ENCODE results near the gene NCAPD3. TPM values are rescaled to one million over a fixed set of nuclear protein-coding genes. Genes with fewer than 3 reads are reported as not detected.

NCAPD3 gene
- total and polyA plus RNA-seq, 9 of the 15 experiments (the other 6 are each of a cell fraction or from before 2014, with no cell fraction given) = 23.6 to 80.6 (median 58.6) TPM

DNA sequence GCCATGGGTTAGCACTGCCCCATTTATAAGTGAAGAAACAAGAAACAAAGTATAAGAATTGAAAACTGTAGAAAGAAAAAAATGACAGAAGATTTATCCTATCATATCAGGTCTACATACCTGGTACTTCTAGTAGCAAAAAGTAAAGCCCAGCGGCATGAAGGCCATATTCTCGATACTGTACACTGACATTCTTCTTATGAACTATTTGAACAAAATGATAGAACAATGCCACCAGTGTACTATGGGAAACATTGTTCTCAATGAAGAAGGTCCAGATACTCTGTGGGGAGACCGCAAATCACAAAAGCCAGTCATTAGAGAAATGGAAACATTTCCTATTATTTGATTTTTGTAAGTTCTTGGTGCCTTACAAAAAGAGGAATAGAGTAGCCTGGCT, 7.0 kb downstream of the NCAPD3 start (continued):
- no peak for TF ChIP-seq SETDB1 (IDR thresholded peaks at IDR 0.05; ENCODE audit: low read length)

DNA sequence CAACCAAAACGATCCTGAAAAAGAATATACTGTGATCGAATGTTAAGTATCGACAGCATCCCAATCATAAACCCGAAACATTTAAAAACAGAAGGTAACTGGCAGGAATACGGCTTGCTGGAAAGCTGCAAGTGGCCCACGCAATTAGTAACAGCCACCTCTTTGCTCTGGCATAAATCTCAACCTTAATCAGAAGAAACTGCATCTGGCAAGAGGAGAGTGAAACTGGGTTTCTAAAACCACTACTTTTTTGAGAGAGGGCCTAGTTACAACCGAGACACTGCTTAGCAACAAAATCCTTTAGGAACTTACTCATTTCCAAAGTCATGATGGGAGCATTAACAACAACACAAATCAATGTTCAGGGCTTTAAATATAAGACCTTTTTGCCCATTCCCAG, 7.9 kb downstream of the NCAPD3 start:
- no peak for ATAC-seq
- intact Hi-C loops (cut with micrococcal nuclease) (no loop called here), in situ Hi-C loops (cut with MboI) (no loop called here)
- no peak overlapping the region for H3K27ac ChIP-seq (ENCODE audit: extremely low read depth, low read depth, low read length)
- no peak overlapping the region for H3K4me2 ChIP-seq (ENCODE audit: insufficient read depth, low read length)
- H4K20me1 ChIP-seq (replicated peaks; ENCODE audit: control insufficient read depth, insufficient read depth, low read length) = no peaks in the 10 kb centered on the region
- no peaks in the 10 kb centered on the region for H3K27me3 ChIP-seq (ENCODE audit: control insufficient read depth in 2 of 2, insufficient read depth in 2 of 2, low read length in 2 of 2)
- no peaks in the 10 kb centered on the region for H3K9me1 ChIP-seq (ENCODE audit: control insufficient read depth, insufficient read depth, low read length)
- H3K36me3 ChIP-seq (ENCODE audit: control insufficient read depth, insufficient read depth, low read length) = peaks cover 94% of the 10 kb centered on the region
- no peak for FAIRE-seq
- WGBS (ENCODE audit: insufficient coverage, low coverage, missing lambda C conversion rate) = 83% methylated on average over 7 of the region's 7 CpGs
- no peak overlapping the region for H2AFZ ChIP-seq (ENCODE audit: low read depth, low read length)
- no TSS peak for BruUV-seq (replicated peaks)
- H3K9ac ChIP-seq (ENCODE audit: insufficient read depth in 1 of 2, low read depth in 2 of 2, low read length in 2 of 2) = no peak overlapping the region
- DNase-seq (ENCODE audit: extremely low read depth in 1 of 4, low spot score in 3 of 4) = no peak
- ChIA-PET CTCF (ENCODE audit: low intra/inter-chr PET ratio) (no interaction called here), POLR2A (interaction anchor here (1.5 kb wide), 1 partner anchor 10 kb away, joined by 3 read pairs; no protein-coding TSS in a partner anchor)
- no peaks in the 10 kb centered on the region for H3K9me3 ChIP-seq (replicated peaks; ENCODE audit: control insufficient read depth, insufficient read depth, low read depth, low read length)
- peaks cover 77% of the 10 kb centered on the region for H3K79me2 ChIP-seq (ENCODE audit: control insufficient read depth, insufficient read depth, low read length)
- no peak overlapping the region for H3K4me3 ChIP-seq
- no peaks in the 10 kb centered on the region for H3K4me1 ChIP-seq (replicated peaks in 1 of 2; ENCODE audit: control insufficient read depth in 2 of 2, insufficient read depth in 2 of 2, low read length in 2 of 2)
- no peak for TF ChIP-seq NCOR1 (IDR thresholded peaks at IDR 0.05)
- TF ChIP-seq ADNP (tag; IDR thresholded peaks at IDR 0.05) = no peak
- TF ChIP-seq, protein P1, sequence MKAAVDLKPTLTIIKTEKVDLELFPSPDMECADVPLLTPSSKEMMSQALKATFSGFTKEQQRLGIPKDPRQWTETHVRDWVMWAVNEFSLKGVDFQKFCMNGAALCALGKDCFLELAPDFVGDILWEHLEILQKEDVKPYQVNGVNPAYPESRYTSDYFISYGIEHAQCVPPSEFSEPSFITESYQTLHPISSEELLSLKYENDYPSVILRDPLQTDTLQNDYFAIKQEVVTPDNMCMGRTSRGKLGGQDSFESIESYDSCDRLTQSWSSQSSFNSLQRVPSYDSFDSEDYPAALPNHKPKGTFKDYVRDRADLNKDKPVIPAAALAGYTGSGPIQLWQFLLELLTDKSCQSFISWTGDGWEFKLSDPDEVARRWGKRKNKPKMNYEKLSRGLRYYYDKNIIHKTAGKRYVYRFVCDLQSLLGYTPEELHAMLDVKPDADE (conservative IDR thresholded peaks at IDR 0.05; ENCODE audit: control insufficient read depth, low read depth, low read length) = no peak
- no peak for TF ChIP-seq MIER1 (IDR thresholded peaks at IDR 0.05; ENCODE audit: low read depth)
- TF ChIP-seq CBX1 (IDR thresholded peaks at IDR 0.05; ENCODE audit: low read depth) = no peak
- TF ChIP-seq DACH1 (IDR thresholded peaks at IDR 0.05; ENCODE audit: partially characterized antibody) = no peak
- TF ChIP-seq CBFA2T3 (IDR thresholded peaks at IDR 0.05) = no peak
- TF ChIP-seq ESRRA (IDR thresholded peaks at IDR 0.05; ENCODE audit: borderline replicate concordance, low read depth) = no peak
- TF ChIP-seq, protein P2, sequence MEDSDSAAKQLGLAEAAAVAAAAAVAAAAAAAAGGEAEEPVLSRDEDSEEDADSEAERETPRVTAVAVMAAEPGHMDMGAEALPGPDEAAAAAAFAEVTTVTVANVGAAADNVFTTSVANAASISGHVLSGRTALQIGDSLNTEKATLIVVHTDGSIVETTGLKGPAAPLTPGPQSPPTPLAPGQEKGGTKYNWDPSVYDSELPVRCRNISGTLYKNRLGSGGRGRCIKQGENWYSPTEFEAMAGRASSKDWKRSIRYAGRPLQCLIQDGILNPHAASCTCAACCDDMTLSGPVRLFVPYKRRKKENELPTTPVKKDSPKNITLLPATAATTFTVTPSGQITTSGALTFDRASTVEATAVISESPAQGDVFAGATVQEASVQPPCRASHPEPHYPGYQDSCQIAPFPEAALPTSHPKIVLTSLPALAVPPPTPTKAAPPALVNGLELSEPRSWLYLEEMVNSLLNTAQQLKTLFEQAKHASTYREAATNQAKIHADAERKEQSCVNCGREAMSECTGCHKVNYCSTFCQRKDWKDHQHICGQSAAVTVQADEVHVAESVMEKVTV (CRISPR knock-in tag; IDR thresholded peaks at IDR 0.05) = no peak
- no peak for TF ChIP-seq SPI1 (IDR thresholded peaks at IDR 0.05; ENCODE audit: borderline replicate concordance, low read depth, low read length)
- TF ChIP-seq, protein P3, sequence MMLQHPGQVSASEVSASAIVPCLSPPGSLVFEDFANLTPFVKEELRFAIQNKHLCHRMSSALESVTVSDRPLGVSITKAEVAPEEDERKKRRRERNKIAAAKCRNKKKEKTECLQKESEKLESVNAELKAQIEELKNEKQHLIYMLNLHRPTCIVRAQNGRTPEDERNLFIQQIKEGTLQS (IDR thresholded peaks at IDR 0.05) = no peak
- TF ChIP-seq, protein P3 (CRISPR knock-in tag; conservative IDR thresholded peaks at IDR 0.05) = no peak
- TF ChIP-seq ZNF12 (CRISPR knock-in tag; IDR thresholded peaks at IDR 0.05) = no peak
- TF ChIP-seq, protein P4, sequence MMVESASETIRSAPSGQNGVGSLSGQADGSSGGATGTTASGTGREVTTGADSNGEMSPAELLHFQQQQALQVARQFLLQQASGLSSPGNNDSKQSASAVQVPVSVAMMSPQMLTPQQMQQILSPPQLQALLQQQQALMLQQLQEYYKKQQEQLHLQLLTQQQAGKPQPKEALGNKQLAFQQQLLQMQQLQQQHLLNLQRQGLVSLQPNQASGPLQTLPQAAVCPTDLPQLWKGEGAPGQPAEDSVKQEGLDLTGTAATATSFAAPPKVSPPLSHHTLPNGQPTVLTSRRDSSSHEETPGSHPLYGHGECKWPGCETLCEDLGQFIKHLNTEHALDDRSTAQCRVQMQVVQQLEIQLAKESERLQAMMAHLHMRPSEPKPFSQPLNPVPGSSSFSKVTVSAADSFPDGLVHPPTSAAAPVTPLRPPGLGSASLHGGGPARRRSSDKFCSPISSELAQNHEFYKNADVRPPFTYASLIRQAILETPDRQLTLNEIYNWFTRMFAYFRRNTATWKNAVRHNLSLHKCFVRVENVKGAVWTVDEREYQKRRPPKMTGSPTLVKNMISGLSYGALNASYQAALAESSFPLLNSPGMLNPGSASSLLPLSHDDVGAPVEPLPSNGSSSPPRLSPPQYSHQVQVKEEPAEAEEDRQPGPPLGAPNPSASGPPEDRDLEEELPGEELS (CRISPR knock-in tag; IDR thresholded peaks at IDR 0.05; ENCODE audit: borderline replicate concordance) = no peak
- no peak for TF ChIP-seq IRF2 (CRISPR knock-in tag; IDR thresholded peaks at IDR 0.05)
